NCI-H69 (cell line): Measurements from ENCODE around the gene ZNF555.
"Not testable (repeated sequence)": the region's sequence is repeated elsewhere in the genome, so short reads cannot be mapped to it uniquely, and the experiment has no call there.

Source experiments
- DNase-seq: peaks from one replicate; lab custom pipeline; 2025; lab: John Stamatoyannopoulos, UW

The ZNF555 gene

DNA sequence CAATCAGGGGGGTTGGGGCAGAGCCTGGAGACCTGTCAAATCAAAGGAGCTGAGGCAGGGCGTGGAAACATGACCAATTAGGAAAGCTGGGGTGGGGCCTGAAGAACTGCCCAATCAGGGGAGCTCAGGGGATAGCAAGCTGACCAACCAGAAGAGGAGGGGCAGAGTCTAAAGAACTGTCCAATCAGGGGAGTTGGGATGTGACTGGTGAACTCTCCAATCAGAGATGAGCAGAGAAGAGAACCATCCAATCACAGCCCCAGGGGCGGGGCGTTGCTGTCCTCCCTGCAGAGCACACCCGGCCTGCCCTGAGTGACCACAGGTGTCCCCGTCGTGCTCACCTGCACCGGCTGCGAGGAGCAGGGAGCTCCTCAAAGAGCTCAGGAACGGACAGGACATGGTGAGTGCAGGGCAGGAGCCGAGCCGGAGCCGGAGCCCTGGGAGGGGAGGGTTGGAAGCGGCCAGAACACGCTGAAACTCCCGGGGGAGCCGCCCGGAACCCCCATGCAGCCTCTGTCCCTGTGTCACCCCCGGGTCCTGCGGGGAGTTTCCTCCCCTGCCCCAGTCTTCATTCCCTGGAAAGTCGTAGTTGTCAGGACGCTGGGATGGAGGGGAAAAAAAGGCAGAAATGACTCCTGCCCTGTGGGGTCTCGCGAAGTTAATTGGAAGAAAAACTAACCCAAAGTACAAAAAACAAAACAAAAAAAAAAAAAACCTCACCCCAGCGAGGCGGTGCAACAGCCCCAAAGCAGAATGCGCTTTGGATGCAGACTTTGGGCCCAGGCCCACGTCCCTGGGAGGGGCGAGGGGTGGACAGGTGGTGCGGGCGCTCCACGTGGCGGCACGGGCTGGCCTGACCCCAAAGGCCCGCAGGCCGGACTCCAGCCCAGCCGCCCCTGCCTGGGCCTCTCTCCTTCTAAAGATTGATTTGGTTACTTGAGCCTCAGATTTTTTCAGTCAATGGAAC, 26.0 kb downstream of the ZNF555 start, which contains the start of gene ZNF556:
ZNF556 (plus strand) TSS at position 311 of the 967 bp plus-strand sequence; CDS start at position 398, 87 bp downstream.
- DNase-seq = peak; percentile 93

DNA sequence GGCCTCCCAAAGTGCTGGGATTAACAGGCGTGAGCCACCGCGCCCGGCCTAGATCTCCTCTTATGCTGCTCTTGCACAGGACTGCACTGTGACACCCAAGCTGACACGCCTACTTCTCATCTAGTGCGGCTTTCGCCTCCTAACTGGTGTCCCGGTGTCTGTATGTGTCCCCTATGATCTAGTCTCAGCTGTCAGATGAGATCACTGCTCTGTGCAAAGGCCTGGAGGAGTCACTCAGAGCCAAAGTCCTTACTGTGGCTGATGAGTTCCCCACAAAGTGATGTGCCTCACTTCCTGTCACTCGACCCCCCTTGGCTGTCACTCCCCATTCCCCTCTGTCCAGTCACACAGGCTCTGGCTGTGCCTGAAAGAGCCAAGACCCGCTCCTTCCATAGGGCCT, 28.3 kb downstream of the ZNF555 start:
- no peak for DNase-seq

DNA sequence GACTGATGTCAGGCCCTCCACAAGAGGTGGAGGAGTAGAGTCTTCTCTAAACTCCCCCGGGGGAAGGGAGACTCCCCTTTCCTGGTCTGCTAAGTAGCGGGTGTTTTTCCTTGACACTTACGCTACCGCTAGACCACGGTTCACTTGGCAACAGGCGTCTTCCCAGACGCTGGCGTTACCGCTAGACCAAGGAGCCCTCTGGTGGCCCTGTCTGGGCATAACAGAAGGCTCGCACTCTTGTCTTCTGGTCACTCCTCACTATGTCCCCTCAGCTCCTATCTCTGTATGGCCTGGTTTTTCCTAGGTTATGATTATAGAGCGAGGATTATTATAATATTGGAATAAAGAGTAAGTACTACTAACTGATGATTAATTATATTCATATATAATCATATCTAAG, 30.9 kb downstream of the ZNF555 start:
- DNase-seq = not testable (repeated sequence)

DNA sequence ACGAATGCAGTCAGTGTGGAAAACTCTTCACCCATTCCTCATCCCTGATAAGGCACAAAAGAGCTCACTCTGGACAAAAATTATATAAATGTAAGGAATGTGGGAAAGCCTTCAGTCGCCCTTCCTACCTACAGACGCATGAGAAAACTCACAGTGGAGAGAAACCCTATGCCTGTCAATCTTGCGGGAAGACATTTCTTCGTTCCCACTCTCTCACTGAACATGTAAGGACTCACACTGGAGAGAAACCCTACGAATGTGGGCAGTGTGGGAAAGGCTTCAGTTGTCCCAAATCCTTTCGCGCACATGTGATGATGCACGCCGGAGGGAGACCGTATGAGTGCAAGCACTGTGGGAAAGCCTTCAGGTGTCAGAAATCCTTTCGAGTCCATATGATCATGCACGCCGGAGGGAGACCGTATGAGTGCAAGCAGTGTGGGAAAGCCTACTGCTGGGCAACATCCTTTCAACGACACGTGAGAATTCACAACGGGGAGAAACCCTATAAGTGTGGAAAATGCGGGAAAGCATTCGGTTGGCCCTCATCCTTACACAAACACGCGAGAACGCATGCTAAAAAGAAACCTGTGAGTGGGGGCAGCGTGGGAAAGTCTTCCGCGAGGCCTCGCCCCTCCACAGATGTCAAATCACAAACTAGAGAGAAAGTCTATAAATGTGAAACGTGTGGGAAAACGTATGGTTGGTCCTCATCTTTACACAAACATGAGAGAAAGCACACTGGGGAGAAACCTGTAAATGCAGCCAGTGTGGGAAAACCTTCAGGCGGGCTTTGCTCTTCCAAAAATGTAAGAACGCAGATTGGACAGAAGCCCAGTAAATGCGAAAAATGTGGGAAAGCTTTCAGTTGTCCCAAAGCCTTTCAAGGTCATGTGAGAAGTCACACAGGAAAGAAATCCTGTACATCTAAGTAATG, 36.4 kb downstream of the ZNF555 start:
- no peak for DNase-seq

DNA sequence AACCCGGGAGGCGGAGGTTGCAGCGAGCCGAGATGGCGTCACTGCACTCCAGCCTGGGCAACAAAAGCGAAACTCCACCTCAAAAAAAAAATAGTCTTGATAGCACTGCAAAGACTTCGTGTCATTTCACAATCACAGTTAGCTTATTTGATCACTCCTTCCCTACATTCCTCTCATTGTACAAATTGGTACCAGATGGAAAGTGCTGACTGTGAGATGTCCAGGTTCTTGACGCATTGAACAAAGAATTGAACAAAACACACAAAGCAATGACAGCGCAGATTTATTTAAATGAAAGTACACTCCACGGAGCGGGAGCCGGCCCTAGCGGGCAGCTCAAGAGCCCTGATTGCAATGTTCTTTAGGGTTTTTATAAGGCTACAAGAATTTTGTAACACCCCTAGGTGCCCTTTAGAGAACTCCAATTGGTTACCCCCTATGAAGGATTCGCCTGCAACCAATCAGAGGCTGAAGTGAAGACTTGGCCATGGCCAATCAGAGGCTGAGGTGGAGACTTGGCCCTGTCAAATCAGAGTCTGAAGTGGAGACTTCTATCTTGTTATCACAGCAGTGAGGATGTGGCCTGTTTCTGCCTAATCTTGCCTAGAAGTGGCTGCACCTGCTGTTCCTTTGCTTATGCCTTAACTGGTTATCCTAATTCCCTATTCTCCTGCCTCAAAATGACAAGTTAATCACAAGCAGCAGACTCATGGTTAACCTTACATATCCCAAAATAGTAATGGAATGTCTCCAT, 42.6 kb downstream of the ZNF555 start:
- no peak for DNase-seq

DNA sequence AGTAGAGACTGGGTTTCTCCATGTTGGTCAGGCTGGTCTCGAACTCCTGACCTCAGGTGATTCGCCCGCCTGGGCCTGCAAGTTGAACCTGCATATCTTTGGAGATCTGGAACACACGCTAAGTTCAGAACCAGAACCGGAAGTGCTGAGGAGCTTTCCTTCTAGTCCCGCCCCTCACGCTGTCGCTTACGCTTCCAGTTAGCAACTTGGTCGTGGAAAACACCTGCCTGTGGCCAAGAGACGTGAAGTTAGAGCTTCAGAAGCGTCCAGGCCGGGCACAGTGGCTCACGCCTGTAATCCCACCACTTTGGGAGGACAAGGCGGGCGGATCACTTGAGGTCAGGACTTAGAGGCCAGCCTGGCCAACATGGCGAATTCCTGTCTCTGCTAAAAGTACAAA, 44.5 kb downstream of the ZNF555 start:
- no peak for DNase-seq

DNA sequence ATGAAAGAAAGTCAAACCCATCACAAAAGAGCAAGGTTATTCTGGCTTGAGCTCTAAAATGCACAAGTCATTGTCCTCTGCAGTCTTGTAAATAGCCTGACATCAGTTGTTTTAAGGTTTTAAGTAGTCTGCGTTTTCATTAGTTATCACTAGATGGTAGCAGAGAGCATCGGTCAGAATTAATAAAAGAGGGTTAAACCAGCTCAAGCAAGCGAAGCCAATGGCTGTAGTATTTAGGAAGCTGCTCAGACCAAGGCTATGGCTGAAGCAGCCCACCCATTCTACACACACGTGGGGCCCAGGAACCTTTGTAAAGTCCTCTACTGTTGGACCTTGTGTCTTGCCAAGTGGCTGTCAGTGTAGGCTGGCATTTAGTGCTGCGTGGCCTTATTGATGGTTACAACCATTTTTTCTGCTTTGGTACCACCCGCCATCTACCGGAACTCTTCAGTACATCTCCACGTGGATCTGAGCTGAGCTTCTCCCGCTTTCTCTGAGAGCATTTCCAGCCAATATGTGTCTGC, 46.2 kb downstream of the ZNF555 start:
- DNase-seq = peak; percentile 82

DNA sequence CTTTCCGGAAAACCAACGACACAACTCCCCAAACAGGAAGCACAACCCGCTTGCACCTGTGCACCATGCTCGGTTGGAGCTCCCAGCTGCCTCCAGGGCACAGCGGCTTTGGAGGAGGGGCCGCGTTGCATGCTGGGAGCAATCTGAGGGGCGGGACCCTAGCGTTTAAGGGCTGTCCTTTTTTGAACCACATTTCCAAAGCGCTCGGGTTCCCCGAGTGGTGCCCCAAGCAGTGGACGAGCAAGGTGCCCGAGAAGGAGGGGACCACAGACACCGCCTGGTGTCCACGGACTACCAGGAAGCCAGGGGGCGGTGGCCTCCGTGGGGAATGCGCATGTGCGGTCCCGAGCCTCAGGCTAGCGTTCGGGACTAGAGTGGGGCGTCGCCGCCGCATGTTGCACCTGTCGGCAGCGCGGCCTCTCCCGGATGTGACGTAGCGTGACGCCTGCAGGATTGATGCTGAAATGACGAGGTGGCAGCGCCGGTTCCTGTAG, 47.5 kb downstream of the ZNF555 start:
- peak; percentile 82 for DNase-seq

DNA sequence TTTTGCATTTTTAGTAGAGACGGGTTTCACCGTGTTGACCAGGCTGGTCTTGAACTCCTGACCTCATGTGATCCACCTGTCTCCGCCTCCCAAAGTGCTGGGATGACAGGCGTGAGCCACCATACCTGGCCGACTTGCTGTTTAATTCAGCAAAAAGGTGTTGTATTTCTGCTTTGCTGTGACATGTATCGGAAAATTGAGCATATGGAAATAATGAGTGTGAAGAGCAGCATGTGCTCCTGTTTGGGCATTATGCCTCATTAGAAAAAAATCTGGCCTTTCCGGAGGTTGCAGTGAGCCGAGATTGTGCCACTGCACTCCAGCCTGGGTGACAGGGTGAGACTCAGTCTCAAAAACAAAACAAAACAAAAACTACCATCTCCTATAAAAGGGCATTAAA, 49.3 kb downstream of the ZNF555 start:
- DNase-seq = not testable (repeated sequence)

DNA sequence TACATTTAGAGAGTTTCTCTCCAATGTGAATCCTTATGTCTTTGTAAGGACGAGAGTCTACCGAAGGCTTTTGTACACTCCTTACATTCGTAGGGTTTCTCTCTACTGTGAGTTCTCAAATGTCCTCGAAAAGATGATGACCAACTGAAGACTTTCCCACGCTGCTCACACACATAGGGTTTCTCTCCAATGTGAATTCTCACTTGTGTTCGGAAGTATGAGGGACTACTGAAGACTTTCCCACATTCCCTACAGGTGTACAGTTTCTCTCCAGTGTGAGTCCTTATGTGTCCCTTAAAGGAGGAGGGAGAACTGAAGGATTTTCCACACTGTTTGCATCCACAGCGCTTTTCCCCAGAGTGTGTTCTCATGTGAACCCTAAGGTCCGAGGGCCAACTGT, 55.4 kb downstream of the ZNF555 start:
- DNase-seq = no peak

DNA sequence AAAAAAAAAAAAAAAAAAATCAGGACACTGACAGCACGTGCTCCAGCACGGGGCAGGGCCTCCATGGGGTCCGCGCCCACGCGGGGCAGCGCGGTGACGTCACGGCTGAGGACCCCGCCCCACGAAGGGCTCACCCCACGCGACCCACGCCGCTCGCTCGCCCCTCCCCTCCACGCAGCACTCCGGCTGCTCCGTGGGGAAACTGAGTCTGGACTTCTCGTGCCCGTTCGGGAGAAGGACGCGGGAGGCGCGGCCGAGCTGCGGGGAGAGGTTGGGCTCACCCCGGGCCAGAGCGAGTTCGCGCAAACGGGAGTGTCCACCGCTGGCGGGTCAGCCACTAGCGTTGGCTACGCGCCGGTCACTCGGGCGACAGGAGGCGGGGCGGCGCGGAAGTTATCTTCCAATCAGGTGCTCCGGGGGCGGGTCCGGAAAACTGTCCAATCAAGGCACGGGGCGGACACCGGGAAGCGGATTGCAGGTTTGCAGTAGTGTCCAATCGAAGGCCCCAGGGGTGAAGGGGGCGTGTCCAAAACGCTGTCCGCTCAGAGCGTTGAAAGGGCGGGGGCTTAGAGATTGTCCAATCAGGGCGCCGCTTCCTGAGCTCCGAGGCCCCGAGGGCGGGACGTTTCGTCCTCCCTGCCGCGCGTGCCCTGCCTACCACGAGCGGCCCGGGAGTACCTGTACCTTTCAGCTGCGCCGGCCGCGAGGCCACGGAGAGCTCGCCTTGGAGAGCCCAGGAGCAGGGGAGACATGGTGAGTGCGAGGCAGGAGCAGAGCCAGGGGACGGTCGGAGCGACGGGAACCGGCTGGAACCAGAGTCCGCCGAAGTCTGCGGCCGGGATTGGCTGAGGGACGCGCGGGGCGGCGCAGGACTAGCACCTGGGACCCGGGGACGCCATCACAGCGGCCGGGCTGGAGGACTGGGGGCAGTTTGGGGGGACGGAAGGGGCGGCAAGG, 59.3 kb downstream of the ZNF555 start, which contains the start of gene ZNF57:
ZNF57 (plus strand) TSS at position 633 of the 957 bp plus-strand sequence; CDS start at position 751, 118 bp downstream.
- DNase-seq = peak; percentile 100

DNA sequence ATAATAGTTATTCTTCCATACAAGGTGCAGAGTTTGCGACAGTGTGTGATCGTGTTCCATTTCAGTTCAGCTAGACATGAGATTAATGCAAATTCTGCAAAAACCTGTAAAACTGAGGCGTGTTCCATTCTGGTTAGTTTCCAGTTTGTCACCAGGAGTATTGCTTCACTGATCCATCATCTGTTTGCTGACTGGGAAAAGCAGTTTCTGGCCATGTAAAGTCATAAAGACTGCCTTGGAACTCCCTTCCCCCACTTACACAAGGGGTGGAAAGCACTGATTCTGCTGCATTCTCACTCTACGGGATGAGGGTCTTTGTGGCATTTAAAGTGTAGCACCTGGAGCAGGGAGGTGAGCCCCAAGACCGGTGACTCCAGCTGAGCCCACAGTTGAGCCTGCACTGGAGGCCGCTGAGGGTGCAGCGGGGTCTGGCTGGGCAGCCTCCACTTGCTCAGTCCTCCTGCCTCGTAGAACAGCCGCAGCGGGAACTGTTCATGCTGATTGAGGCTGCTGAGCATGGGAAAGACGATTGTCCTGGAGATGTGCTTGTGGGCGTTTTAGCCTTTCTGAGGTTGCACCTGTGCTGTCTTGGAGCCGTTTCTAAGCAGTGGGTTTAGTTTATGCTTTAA, 61.4 kb downstream of the ZNF555 start:
- no peak for DNase-seq

DNA sequence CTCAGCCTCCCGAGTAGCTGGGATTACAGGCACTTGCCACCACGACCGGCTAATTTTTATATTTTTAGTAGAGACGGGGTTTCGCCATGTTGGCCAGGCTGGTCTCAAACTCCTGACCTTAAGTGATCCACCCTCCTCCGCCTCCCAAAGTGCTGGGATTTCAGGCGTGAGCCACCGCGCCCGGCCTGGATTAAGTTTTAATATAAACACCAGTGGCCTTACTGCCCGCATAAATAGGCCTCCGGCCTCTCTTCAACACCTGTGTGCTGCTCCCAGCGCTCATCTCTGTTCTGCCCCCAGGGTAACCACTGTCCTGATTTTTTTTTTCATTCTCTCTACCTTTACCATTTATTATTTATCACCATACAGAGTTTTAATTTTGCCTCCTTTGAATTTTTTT, 62.1 kb downstream of the ZNF555 start:
- not testable (repeated sequence) for DNase-seq

DNA sequence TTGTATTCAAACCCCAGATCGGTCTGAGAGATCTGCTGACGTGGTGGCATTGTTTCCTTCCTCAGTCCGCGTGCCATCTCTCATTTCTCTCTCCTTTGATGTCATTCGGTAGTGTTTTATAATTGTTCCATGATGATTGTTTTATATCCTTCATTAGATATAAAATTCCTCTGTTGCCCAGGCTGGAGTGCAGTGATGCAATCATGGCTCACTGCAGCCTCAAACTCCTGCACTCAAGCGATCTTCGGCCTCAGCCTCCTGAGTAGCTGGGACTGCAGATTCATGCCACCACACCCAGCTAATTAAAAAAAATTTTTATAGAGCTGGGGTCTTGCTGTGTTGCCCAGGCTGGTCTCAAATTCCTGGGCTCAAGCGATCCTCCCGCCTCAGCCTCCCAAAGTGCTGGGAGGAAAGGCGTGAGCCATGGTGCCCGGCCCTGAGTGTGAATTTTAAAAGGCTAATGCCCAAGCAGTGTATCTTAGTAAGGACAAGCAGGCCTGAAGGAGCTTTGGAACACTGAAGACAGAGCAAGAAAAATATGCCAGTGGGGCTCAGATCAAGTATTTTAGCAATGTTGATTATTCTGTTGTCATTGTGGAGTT, 64.7 kb downstream of the ZNF555 start:
- no peak for DNase-seq

DNA sequence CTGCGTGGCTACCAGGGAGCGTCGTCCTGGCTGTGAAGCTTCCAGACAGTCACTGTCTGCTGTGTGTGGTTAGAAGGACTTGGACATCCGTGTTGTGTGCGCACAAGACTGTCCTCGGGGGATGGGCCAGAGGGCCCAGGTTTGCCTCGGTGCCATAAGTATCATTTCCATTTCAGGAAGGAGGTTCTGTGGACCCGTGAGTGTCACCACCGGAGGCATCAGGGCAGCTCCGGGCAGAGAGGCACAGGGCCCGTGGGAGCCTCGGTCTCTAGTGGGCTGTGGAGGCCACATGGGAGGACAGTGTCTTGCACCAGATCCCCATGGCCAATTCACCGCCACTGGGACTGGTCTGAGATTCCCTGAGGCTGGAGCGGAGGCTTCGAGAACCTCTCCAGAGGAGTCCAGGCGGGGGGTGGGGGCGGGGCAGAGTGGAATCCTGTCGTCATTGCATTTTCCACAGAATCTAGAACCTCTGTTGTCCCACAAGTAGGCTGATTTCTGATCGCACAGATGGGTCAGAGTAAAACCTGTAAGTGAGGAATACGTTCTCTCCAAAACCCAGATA, 65.4 kb downstream of the ZNF555 start:
- no peak for DNase-seq
